ENCODE results near the gene MXI1.
"Not testable (repeated sequence)": the region's sequence is repeated elsewhere in the genome, so short reads cannot be mapped to it uniquely, and the experiment has no call there.

The MXI1 gene

GRCh38 chr10:110181911-110182310, 25.5 kb upstream of the MXI1 start:
- no peak for DNase-seq (ENCODE audit: low spot score)

- DNase-seq (ENCODE audit: low spot score) = no peak
Observed at GRCh38 chr10:110184398-110184797, 23.0 kb upstream of the MXI1 start.

DNA sequence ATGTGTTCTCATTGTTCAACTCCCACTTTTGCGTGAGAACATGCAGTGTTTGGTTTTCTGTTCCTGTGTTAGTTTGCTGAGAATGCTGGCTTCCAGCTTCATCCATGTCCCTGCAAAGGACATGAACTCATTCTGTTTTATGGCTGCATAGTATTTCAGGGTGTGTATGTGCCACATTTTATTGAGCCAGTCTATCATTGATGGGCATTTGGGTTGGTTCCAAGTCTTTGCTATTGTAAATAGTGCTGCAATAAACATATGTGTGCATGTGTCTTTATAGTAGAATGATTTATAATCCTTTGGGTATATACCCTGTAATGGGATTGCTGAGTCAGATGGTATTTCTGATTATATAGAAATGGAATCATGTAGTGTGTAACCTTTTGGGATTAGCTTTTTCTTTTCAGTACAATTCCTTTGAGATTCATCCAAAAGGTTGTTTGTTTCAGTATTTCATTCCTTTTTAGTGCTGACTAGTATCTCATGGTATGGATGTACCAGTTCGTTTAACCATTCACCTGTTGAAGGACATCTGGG, 21.7 kb upstream of the MXI1 start:
- DNase-seq (ENCODE audit: low spot score) = not testable (repeated sequence)

GRCh38 chr10:110190170-110190569, 17.2 kb upstream of the MXI1 start:
- DNase-seq (ENCODE audit: low spot score) = no peak

DNA sequence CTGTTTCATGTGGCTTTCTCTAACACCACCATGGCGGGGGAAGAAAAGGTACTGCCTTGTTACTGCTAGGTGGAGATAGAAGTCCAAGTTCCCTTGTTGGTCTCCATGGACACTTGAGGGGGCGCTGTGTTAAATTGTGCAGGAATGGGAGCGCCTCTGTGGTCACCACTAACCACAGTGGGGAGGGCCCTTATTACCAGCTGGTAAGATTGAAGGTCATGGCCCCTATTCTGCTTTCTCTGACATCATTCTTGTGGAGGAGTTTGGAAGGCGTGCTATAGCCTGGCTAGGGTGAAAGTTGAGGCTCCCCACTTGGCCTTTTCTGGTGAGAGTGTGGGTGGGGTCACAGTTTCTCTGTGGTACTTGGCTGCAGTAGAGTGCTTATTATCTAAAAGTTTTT, 14.9 kb upstream of the MXI1 start:
- no peak for DNase-seq (ENCODE audit: low spot score)

GRCh38 chr10:110200503-110200902, 6.9 kb upstream of the MXI1 start:
- no peak for DNase-seq (ENCODE audit: low spot score)

GRCh38 chr10:110201046-110201445, 6.4 kb upstream of the MXI1 start:
- not testable (repeated sequence) for DNase-seq (ENCODE audit: low spot score)

- no peak for DNase-seq (ENCODE audit: low spot score)
Observed at GRCh38 chr10:110203500-110204455, 3.6 kb upstream of the MXI1 start.

GRCh38 chr10:110205051-110205675, 2.2 kb upstream of the MXI1 start:
- no peak for DNase-seq (ENCODE audit: low spot score)

DNA sequence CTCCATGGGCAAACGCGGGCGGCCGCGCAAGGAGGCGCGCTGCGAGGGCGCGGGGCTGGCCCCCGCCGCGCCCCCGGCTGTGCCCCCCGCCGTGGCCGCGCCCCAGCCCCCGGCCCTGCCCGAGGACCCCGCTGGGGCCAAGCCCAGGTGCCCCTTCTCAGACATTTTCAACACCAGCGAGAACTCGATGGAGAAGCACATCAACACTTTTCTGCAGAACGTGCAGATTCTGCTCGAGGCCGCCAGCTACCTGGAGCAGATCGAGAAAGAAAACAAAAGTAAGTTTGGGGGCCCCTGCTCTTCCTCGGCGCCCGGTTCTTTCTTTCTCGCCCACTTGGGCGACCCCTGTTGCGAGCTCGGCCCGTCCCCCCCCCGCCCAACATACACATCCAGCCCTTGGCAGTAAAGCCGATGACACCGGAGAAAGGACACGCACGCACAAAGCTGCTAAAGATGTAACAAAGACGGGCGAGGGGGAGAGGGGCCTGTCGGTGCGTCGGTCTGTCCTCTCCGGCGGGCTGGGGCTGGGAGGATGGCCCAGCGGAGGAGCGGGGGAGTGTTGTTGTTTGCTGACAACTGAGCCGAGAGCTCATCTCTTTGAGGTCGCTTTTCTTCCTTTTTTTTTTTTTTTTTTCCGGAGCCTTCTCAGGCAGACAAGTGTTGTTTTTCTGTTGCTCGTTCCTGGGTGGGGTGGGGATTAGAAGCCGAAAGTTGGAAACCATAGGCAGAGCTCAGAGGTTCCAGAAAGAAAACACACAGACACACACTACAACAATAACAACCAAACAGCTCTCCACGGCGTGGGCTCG, 604 bp downstream of the MXI1 start:
- DNase-seq (ENCODE audit: low spot score) = peak; percentile 18

DNA sequence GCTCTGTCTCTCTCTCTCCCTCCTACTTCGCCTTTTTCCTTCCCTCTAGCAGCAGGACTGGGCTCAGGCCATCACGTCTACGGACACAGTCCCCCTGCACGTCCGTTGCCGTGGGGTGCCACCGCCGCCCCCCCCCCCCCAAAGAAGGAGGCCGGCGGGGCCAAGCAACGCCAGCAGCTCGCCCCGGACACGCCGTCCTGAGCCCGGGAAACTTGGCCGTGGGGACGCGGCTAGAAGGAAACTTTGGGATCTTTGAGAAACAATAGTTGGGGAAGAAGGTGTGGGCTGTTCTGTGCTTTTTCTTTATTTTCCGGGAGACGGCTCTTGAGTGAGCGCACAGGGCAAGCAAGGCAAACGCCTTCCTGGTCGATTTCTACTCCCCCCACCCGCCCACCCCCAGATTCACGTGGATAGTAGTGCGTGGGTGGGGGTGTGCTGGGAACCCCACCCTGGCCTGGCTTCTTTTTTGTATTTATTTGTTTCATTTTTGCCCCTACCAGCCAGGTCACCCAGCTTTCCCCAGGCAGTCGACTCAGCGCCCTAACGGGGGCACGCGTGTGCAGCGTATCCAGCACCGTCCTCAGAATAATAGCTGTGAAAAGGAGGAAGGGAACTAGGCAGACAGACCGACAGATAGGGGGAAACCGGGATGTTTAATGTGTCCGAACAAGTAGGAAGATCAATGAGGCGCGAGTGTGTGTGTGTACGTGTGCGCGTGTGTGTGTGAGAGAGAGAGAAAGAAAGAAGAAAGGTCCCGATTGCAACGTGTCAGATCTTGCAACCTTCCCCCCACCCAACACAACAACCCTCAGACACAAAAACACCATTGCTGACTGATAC, 1.4 kb downstream of the MXI1 start:
- peak; percentile 21 for DNase-seq (ENCODE audit: low spot score)

DNA sequence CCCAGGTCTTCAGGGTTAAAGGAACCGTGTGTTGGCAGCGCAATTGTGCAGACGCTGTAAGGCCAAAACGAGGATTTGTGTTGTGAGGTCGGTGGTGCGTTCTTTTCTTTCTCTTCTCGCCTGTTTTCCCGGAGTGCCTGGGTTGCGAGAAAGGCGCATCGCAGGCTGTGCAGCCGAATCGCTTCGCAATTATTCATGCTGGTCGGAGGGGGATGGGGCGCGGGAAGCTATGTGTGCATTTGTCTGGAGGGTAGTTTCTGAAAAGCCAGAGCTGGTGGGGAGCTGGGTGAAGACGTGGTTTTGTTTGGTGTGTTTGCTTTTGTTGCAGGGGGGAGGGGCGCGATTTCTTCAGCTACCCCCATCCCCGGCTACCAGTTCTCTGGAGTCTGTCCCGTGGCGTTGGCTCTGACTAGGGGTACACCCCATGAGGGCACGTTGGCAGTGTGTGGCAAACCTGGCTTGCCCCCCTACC, 2.1 kb downstream of the MXI1 start:
- peak; percentile 48 for DNase-seq (ENCODE audit: low spot score)

- peak; percentile 26 for DNase-seq (ENCODE audit: low spot score)
Observed at GRCh38 chr10:110209926-110210673, 2.7 kb downstream of the MXI1 start.

- peak; percentile 96 for DNase-seq (ENCODE audit: low spot score)
Observed at GRCh38 chr10:110210674-110211464, 3.5 kb downstream of the MXI1 start.

DNA sequence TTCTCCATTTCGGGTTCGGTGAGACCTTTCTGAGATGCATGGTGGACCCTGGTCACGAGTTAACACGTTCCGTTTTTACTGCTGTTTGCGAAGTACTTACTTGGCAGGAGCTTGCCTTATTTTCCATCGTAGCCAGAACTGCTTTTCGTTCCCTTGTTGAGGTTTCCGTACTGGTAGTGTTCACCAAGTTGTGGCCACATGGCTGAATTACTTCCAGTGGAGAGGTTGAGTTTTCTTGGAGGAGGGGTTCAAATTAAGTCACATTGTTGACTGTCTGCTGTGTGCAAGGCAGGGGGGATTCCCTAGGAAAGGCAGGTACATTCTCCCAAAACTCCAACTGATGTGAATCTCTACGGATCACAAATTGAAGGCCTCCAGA, 4.0 kb downstream of the MXI1 start:
- DNase-seq (ENCODE audit: low spot score) = no peak

- no peak for DNase-seq (ENCODE audit: low spot score)
Observed at GRCh38 chr10:110212119-110213006, 5.0 kb downstream of the MXI1 start.

- no peak for DNase-seq (ENCODE audit: low spot score)
Observed at GRCh38 chr10:110214371-110214826, 7.0 kb downstream of the MXI1 start.
